A549 treated with AZD9567 at 1 μM for 4 hours (cell line): ENCODE measurements around the gene MEX3C. TPM values are rescaled to one million over a fixed set of nuclear protein-coding genes. Genes with fewer than 3 reads are reported as not detected.

Experiments used
- total RNA-seq: library from RNA; stranded (reverse); fragments of 200-300 nt; extraction: Qiagen RNA extraction; gene quantifications from 5 replicates; pipeline ENCODE4 v1.2.3, GENCODE V29; 2022; ENCODE audit not compliant: insufficient read depth

MEX3C gene
- 17.9 to 23.8 TPM (median 18.9 TPM) in 5 replicates for total RNA-seq

DNA sequence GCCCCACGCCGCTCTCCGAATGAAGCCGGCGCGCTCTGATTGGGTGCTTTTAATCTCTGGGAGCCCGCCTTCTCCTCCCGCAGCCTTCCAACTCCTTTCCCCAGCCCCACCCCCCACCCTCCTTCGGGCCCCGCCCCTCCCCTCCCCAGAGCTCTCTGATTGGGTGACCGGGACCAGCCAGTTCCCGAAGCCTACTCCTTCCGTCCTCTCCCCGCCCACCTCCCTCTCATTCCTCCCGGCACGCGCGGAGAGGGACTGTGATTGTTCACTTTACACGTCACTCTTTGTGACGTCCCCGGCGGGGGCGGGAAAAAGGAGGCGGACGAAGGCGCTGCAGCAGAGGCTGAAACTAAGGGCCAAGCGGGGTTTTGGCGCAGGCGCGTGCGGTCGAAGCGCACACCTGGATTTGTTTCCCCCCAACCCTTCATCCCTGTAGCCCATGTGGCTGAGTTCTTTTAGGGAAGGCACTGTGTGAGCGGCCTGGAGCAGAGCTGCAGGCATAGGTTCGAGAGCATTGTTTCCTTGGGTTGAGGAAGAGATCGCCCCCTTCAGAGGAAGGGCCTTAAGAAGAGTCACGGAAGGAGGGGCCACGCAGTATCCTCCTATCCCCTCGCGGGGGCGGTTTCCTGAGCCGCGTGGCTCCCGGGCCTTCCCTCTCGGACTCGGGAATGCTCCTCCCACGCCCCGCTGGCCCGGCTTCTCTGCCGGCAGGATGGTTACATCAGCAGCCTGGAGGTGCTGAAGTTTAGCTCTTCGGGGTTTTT is at the start of gene MEX3C:
Gene MEX3C, minus strand, starts transcription at position 21 of the 764 bp plus-strand sequence. CDS start 361 bp downstream, outside the sequence.

Other genes with a start within 250 kb of the MEX3C start
- 4.0 to 5.7 TPM (median 5.3 TPM) in 5 replicates for gene ELAC1, start 229.6 kb downstream of the MEX3C start, total RNA-seq
- 46.5 to 96.7 TPM (median 59.8 TPM) in 5 replicates for gene SMAD4, start 167.5 kb downstream of the MEX3C start, total RNA-seq